GM04504 (cell line): Measurements from ENCODE around the gene TMEM131.

ENCODE experiments used
- DNase-seq: peaks from one replicate; pipeline ENCODE4 v3.0.0-alpha.2; 2012; ENCODE audit warnings: low read depth

The TMEM131 gene

GRCh38 chr2:97760480-97761049 lies 235.2 kb downstream of the TMEM131 start:
- DNase-seq, result no peak

GRCh38 chr2:97759727-97760407 lies 235.9 kb downstream of the TMEM131 start:
- DNase-seq, result no peak

DNA sequence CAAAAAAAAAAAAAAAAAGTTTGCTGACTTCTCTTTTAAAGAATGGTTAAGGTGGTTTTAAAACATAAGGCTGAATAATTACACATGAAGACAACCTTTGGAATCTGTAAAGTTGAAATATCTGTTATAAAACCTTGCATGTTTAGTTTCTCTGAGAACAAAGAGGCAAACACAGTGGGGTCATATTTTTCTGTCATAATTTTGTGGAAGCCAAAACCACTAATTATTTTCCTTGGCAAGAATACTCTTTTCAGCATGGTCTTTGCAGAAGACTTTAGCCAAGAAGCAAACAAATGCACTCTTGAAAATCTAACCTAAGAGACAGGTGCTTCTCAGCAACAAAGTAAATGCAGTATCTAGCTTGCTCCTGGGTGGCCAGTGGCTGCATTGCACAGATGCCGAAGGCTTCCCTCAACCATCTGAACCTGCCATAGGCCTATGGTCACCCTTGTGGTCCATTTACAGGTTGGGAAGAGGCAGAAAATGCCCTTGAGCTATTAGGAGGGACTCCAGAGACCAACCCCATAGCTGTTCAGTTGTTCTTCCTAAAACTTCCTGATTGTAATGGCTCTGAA lies 237.5 kb downstream of the TMEM131 start:
- DNase-seq, result no peak

DNA sequence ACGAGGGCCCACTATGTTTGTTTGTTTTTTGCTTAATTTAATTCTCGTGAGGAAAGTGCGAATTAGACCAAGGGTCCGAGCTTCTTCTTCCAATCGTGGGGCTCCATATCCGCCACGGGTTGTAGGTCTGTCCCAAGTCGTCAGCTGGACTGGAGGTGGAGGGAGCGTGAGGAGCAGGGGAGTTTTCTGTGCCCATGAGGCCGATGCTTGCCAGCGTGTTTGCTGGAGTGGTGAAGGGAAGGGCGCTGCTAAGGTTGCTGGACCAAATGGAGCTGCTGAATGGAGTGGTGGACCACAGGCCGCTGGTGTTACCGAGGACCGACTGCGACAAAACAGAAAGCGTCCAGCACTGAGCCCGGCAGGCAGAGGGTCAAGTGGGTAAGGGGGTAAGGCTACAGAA lies 238.7 kb downstream of the TMEM131 start:
- DNase-seq, result no peak

GRCh38 chr2:97755491-97755890 lies 240.3 kb downstream of the TMEM131 start:
- DNase-seq, result no peak

DNA sequence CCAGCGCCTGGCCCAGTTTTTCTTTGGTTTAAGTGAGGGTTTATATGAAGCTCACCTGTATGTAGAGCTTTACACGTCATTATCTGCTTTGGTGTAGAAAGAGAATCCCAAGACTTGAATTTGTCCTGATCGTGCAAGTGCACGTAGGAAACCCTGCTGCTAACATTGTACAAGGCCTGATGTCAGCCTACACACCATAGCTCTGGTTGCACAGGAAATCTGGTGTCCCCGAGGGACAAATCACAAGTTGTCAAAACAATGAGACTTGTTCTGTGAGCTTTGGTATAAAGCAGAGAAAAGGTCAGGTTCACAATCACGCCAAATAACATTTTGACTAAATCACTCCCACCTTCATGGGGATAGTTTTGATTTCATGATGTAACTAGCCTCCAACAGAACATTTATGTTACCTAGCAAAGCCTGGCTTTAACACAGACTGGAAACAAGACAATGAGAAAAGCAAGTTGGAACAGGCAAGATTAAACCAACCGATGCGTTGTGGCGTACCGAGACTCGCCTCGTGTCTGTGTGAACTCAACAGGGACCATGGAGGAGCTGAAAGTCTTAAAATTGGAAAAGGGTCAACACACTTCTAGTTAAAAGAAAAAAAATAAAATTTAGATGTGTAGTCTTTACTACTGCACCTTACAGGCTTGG lies 240.9 kb downstream of the TMEM131 start:
- DNase-seq, result no peak

- no peak for DNase-seq
These were observed 243.1 kb downstream of the TMEM131 start for GRCh38 chr2:97752342-97753334.

- no peak for DNase-seq
These were observed 244.0 kb downstream of the TMEM131 start for GRCh38 chr2:97751752-97752151.

- DNase-seq, result no peak
These were observed 245.7 kb downstream of the TMEM131 start for GRCh38 chr2:97750017-97750416.

DNA sequence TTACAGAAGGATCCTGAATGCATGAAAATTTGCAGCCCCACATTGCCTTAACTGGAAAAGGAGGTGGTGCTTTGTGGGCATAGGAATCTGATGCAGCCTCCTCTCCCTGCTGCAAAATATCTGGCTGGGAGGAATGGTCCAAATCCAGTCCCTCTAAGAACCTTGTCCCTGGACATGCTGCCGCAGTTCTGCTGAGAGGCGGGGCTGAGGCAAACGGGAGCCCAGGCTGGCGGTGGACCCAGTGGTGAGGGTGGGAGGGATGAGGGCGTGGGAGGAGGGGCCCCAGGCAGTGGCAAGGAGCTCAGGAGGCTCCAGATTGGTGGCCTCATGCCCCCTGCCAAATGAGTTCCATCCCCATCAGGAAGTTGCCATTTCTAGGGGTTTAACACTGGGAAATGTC lies 246.2 kb downstream of the TMEM131 start:
- no peak for DNase-seq

DNA sequence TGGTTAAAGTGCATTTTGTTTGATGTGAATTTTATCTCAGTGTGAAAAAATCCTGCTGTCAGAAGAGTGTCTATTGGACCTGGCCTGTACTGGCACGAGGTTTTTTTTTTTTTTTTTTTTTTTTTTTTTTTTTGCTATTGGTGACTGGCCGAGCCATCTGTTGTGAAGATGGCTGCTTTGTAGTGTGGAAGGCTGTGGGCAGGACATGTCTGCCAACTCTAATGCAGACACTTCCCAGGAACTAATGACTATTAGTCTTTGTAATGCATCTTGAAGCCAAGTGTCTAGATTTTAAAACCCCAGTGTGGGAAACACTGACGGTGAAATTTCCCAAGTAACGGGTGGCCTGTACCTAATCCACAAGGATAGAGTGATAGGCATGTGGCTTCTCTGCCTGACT lies 248.0 kb downstream of the TMEM131 start:
- peak; percentile 63 for DNase-seq

GRCh38 chr2:97747285-97747684 lies 248.5 kb downstream of the TMEM131 start:
- DNase-seq, result no peak

GRCh38 chr2:97745474-97746174 lies 250.1 kb downstream of the TMEM131 start:
- DNase-seq, result no peak

DNA sequence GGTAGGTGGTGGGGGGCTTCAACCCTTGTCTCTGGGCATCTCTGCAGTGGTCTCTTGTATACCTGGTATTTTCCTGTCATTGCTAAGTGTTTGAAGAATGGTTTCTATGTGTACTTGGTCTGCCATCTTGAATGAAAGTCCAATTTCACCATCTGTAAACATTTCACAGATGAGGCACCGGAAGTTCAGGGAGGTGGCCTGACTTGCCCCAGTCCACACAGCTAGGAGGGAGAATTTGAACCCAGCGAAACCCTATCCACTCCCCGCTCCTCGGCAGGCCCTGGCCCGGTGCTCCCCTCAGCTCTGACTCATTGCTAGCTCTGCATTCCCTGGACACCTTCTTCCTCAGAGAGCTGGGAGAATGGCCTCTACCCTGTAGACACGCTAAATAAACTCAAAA lies 251.8 kb downstream of the TMEM131 start:
- no peak for DNase-seq

DNA sequence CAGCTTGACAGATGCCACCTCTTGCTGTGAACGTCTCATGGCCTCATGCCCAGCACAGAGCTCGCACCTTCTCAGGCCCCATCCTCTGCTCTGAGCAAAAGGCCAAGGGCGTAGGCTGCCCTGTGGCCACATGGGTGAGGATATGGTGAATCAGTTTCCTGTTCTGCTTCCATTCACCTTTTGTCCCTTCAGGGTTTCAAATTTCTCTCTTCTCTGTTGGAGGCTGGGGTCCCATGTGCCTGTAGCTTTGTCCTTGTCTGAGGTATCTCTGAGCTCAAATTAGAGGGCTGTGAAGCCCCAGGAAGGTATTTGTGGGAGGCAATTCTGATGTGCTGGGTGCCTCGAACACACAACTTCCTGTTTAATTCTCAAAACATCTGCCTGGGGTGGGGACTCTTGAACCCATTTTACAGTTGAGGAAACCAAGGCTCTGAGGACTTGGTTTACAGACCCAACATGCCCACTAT lies 253.3 kb downstream of the TMEM131 start:
- DNase-seq, result no peak

- no peak for DNase-seq
These were observed 254.1 kb downstream of the TMEM131 start for GRCh38 chr2:97741686-97742085.

DNA sequence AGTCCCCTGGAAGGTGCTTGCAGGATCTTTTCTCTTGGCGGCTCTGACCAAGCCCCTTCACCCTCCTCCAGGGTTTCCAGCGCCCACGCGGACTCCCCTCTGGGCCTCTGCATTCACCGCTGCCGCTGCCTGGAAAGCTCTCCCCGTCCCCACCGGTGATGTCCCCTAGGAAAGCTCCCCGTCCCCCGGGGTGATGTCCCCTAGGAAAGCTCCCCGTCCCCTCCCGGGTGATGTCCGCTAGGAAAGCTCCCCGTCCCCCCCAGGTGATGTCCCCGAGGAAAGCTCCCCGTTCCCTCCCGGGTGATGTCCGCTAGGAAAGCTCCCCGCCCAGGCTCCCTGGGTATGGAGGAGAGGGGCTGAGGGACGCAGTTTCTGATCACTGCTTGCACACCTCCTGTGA lies 254.5 kb downstream of the TMEM131 start:
- no peak for DNase-seq

- no peak for DNase-seq
These were observed 255.1 kb downstream of the TMEM131 start for GRCh38 chr2:97740590-97741182.

- DNase-seq, result no peak
These were observed 255.9 kb downstream of the TMEM131 start for GRCh38 chr2:97739893-97740245.

DNA sequence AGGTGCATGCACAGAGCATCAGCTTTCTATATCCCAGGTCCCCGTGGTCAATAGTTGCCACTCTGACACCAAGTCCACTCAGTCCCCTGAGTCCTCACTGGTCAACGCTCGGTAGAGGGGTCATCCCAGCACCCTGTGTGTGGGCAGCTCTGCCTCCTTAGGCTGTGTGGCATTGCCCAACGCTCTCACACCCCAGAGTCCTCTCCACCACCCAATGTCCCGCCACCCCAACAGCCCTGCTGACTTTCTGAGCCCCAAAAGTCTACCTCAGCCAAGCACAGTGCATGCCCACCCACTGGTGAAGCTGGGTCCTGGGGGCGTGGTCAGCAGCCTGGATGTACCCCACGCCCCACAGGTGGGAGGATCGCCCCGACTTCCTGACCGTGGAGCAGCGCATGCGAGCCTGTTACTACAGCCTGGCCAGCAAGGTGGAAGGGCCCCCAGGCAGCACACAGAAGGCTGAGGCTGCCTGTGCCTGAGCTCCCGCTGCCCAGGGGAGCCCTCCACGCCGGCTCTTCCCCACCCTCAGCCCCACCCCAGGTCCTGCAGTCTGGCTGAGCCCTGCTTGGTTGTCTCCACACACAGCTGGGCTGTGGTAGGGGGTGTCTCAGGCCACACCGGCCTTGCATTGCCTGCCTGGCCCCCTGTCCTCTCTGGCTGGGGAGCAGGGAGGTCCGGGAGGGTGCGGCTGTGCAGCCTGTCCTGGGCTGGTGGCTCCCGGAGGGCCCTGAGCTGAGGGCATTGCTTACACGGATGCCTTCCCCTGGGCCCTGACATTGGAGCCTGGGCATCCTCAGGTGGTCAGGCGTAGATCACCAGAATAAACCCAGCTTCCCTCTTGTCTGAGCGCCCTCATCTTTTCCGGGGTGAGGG lies 256.5 kb downstream of the TMEM131 start:
- no peak for DNase-seq
